GM23338 (cell line): ENCODE measurements around the gene AOAH. TPM values are rescaled to one million over a fixed set of nuclear protein-coding genes. Genes with fewer than 3 reads are reported as not detected.

Source experiments
- ATAC-seq: fragments of 200-7000 bp; cut with Tn5 transposase; 3 replicates; pipeline ENCODE4 v1.9.1; 2020
- DNase-seq: peaks from one replicate; pipeline ENCODE4 v3.0.0-alpha.2; 2015; ENCODE audit warnings: low spot score
- H2AFZ ChIP-seq: fragments of 200-600 bp; sonication (generic); 2 replicates; pipeline ENCODE4 v1.8.0; 2016; ENCODE audit warnings: antibody characterized with exemption, mild to moderate bottlenecking, moderate library complexity
- H3F3A ChIP-seq: fragments of 200-600 bp; sonication (generic); replicated peaks from 2 replicates; pipeline ENCODE4 v1.8.0; 2017; ENCODE audit warnings: antibody characterized with exemption, mixed run types, low read depth
- H3K27ac ChIP-seq: fragments of 200-600 bp; sonication (generic); 2 replicates; pipeline ENCODE4 v1.6.1; 2016; ENCODE audit warnings: low read depth
- H3K27me3 ChIP-seq: fragments of 200-600 bp; sonication (generic); 2 replicates; pipeline ENCODE4 v1.8.0; 2016; ENCODE audit warnings: mild to moderate bottlenecking, mixed run types, moderate library complexity; ENCODE audit not compliant: insufficient read depth
- H3K36me3 ChIP-seq: fragments of 200-600 bp; sonication (generic); 2 replicates; pipeline ENCODE4 v1.8.0; 2016; ENCODE audit warnings: mild to moderate bottlenecking; ENCODE audit not compliant: insufficient read depth
- H3K4me1 ChIP-seq: fragments of 200-600 bp; sonication (generic); 2 replicates; pipeline ENCODE4 v1.8.0; 2016; ENCODE audit warnings: mild to moderate bottlenecking, moderate library complexity; ENCODE audit not compliant: insufficient read depth
- H3K4me2 ChIP-seq: fragments of 200-600 bp; sonication (generic); 2 replicates; pipeline ENCODE4 v1.7.1; 2017; ENCODE audit warnings: mixed run types
- H3K4me3 ChIP-seq: fragments of 200-600 bp; sonication (generic); 2 replicates; pipeline ENCODE4 v1.6.1; 2016; ENCODE audit warnings: mixed run types
- H3K79me2 ChIP-seq: fragments of 200-600 bp; sonication (generic); replicated peaks from 2 replicates; pipeline ENCODE4 v1.8.0; 2017; ENCODE audit warnings: mild to moderate bottlenecking; ENCODE audit not compliant: insufficient read depth
- H3K9me2 ChIP-seq: fragments of 200-600 bp; sonication (generic); 2 replicates; pipeline ENCODE4 v1.8.0; 2017; ENCODE audit not compliant: insufficient read depth
- H4K20me1 ChIP-seq: fragments of 200-600 bp; sonication (generic); replicated peaks from 2 replicates; pipeline ENCODE4 v1.8.0; 2017; ENCODE audit warnings: mild to moderate bottlenecking; ENCODE audit not compliant: insufficient read depth
- H3K27ac Mint-ChIP-seq: 2 replicates; pipeline ENCODE4 v1.8.0; 2020; ENCODE audit warnings: inconsistent platforms, mild to moderate bottlenecking, moderate library complexity, mixed read lengths
- H3K27me3 Mint-ChIP-seq: 3 replicates; pipeline ENCODE4 v1.8.0; 2022; ENCODE audit warnings: low read depth, mild to moderate bottlenecking, moderate library complexity, mixed read lengths, inconsistent platforms; ENCODE audit not compliant: insufficient read depth, poor library complexity
- H3K36me3 Mint-ChIP-seq: 3 replicates; pipeline ENCODE4 v1.8.0; 2021; ENCODE audit warnings: low read depth, mild to moderate bottlenecking, inconsistent platforms, moderate library complexity, mixed read lengths
- H3K4me1 Mint-ChIP-seq: 3 replicates; pipeline ENCODE4 v1.8.0; 2020; ENCODE audit warnings: mild to moderate bottlenecking, inconsistent platforms, mixed read lengths
- H3K4me3 Mint-ChIP-seq: 3 replicates; pipeline ENCODE4 v1.8.0; 2021; ENCODE audit warnings: moderate library complexity, mild to moderate bottlenecking, inconsistent platforms, mixed read lengths
- H3K9me3 Mint-ChIP-seq: 3 replicates; pipeline ENCODE4 v1.8.0; 2020; ENCODE audit warnings: moderate library complexity, mild to moderate bottlenecking, inconsistent platforms, mixed read lengths
- CREB1 ChIP-seq: fragments of 250-450 bp; sonication (Bioruptor Pico); IDR thresholded peaks from 2 replicates; pipeline ENCODE4 v1.5.0; 2020; ENCODE audit warnings: low read depth, mild to moderate bottlenecking, moderate library complexity
- CTCF ChIP-seq, 2 experiments: fragments of 200-600 bp in 1 of 2; sonication (generic) in 1 of 2; conservative IDR thresholded peaks; 2 replicates each; pipeline versions ENCODE4 v1.5.1 to v1.6.1; 2016 to 2017; ENCODE audit warnings: antibody characterized with exemption in 2 of 2, low read depth in 2 of 2, mild to moderate bottlenecking in 2 of 2, moderate library complexity in 1 of 2
- EZH2 ChIP-seq: fragments of 200-600 bp; sonication (generic); IDR thresholded peaks from one replicate; pipeline ENCODE4 v1.8.0; 2017; ENCODE audit warnings: antibody characterized with exemption, mild to moderate bottlenecking, low read depth; ENCODE audit not compliant: unreplicated experiment
- EZH2phosphoT487 ChIP-seq: fragments of 200-600 bp; sonication (generic); IDR thresholded peaks from one replicate; pipeline ENCODE4 v1.8.1; 2018; ENCODE audit warnings: antibody characterized with exemption; ENCODE audit not compliant: unreplicated experiment
- JUNB ChIP-seq: IDR thresholded peaks from one replicate; pipeline ENCODE4 v1.6.1; 2016; ENCODE audit warnings: antibody characterized with exemption; ENCODE audit not compliant: unreplicated experiment
- NANOG ChIP-seq: IDR thresholded peaks from 2 replicates; pipeline ENCODE4 v1.6.1; 2016; ENCODE audit warnings: antibody characterized with exemption, borderline replicate concordance
- POLR2AphosphoS5 ChIP-seq: IDR thresholded peaks from 2 replicates; pipeline ENCODE4 v1.6.1; 2016; ENCODE audit warnings: antibody characterized with exemption, low read depth
- STAT1 ChIP-seq: IDR thresholded peaks from one replicate; pipeline ENCODE4 v1.6.1; 2016; ENCODE audit warnings: antibody characterized with exemption; ENCODE audit not compliant: unreplicated experiment
- ZNF114 ChIP-seq: fragments of 250-450 bp; sonication (Bioruptor Pico); IDR thresholded peaks from 2 replicates; pipeline ENCODE4 v1.5.0; 2020; ENCODE audit warnings: mild to moderate bottlenecking, moderate library complexity
- ZNF331 ChIP-seq: fragments of 250-450 bp; sonication (Bioruptor Pico); IDR thresholded peaks from 2 replicates; pipeline ENCODE4 v1.5.0; 2020; ENCODE audit warnings: low read depth, mild to moderate bottlenecking, moderate library complexity
- polyA plus RNA-seq: library from polyadenylated mRNA; unstranded; fragments of >200 nt; fragmentation: Nextera tagmentation; extraction: Ambion mirVana; gene quantifications from 2 replicates; pipeline ENCODE4 v1.2.1, GENCODE V29; 2016
- total RNA-seq: library from RNA; depleted of rRNA; stranded (reverse); fragments of >200 nt; shearing (Covaris generic); gene quantifications from 2 replicates; pipeline ENCODE4 v1.2.3, GENCODE V29; 2014
- TF ChIP-seq, protein P1 (sequence below): IDR thresholded peaks from 2 replicates; pipeline ENCODE4 v1.6.1; 2016; ENCODE audit warnings: antibody characterized with exemption
- TF ChIP-seq, protein P2 (sequence below): fragments of 250-450 bp; sonication (Bioruptor Pico); IDR thresholded peaks from 2 replicates; pipeline ENCODE4 v1.5.0; 2020; ENCODE audit warnings: mild to moderate bottlenecking, moderate library complexity
- TF ChIP-seq, protein P3 (sequence below): IDR thresholded peaks from one replicate; pipeline ENCODE4 v1.6.1; 2018; ENCODE audit warnings: antibody characterized with exemption; ENCODE audit not compliant: unreplicated experiment

Gene AOAH
- total and polyA plus RNA-seq, 2 experiments from 2014 or later = not detected

DNA sequence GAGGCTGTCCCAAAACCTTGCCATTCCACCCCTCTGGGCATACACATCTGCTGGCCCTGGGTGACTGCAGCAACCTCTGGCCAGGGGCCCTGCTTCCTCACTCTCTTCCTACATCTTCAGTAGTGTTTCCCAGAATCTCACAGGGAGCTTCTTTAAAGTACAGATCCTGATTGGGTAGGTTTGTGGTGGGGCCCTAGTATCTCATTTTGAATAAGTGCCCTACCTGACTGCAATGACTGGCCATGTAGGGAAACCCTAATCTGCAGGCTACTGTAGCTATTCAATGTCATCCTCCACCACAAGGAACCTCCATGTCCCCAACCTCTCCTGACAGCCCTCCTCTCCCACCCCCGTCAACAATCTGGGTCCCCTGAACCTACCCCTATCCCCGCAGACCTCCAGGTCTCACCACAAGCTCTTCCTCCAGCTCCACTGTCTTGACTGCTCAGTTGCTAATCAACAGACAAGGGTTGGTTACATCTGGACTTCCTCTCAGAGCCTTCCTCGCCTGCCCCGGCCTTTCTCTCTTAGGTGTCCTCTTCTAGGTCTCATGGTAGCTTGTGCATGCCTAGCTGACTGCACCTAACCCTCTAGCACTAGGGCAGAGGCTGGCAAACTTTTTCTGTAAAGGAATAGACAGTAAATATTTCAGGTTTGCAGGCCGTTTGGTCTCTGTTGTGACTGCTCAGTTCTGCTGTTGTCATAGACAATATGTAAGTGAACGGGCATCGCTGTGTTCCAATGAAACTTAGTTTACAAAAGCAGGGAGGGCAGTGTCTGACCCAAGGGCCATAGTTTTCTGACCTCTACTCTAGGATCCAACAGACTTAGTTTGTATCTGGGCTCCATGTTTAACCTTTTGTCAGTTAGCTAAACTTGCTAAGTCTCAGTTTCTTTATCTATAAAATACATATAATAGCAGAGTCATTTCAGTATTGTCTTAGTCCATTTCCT is 121.1 kb downstream of the AOAH start:
- Histone ChIP-seq H2AFZ (no peak overlapping the region), H3K36me3 (no peaks in the 10 kb centered on the region), H3K4me1 (peaks cover 4% of the 10 kb centered on the region; the same call in 1 of the 2 replicates), H3K9me2 (no peaks in the 10 kb centered on the region), H3K4me2 (no peak overlapping the region), H3K27ac (no peak overlapping the region), H3K4me3 (no peak overlapping the region), H3K27me3 (no peaks in the 10 kb centered on the region), H3K79me2 (no peaks in the 10 kb centered on the region), H3F3A (no peaks in the 10 kb centered on the region), H4K20me1 (no peaks in the 10 kb centered on the region)
- H3K36me3 Mint-ChIP-seq = no peaks in the 10 kb centered on the region
- no peak overlapping the region for H3K4me3 Mint-ChIP-seq
- no peak for ATAC-seq
- H3K27me3 Mint-ChIP-seq = peaks cover 2% of the 10 kb centered on the region
- H3K9me3 Mint-ChIP-seq = no peaks in the 10 kb centered on the region
- DNase-seq = no peak
- H3K4me1 Mint-ChIP-seq = peaks cover 13% of the 10 kb centered on the region
- H3K27ac Mint-ChIP-seq = no peak overlapping the region
- TF ChIP-seq NANOG (no peak), ZNF114 (CRISPR knock-in tag) (no peak), POLR2AphosphoS5 (no peak), ZNF331 (CRISPR knock-in tag) (no peak), STAT1 (no peak), CREB1 (CRISPR knock-in tag) (no peak), JUNB (no peak), CTCF (conservative IDR thresholded peaks at IDR 0.05; ENCODE audit: low read depth in 2 of 2) (no peak), EZH2phosphoT487 (no peak), EZH2 (no peak)
- TF ChIP-seq, protein P1, sequence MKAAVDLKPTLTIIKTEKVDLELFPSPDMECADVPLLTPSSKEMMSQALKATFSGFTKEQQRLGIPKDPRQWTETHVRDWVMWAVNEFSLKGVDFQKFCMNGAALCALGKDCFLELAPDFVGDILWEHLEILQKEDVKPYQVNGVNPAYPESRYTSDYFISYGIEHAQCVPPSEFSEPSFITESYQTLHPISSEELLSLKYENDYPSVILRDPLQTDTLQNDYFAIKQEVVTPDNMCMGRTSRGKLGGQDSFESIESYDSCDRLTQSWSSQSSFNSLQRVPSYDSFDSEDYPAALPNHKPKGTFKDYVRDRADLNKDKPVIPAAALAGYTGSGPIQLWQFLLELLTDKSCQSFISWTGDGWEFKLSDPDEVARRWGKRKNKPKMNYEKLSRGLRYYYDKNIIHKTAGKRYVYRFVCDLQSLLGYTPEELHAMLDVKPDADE = no peak
- TF ChIP-seq, protein P2, sequence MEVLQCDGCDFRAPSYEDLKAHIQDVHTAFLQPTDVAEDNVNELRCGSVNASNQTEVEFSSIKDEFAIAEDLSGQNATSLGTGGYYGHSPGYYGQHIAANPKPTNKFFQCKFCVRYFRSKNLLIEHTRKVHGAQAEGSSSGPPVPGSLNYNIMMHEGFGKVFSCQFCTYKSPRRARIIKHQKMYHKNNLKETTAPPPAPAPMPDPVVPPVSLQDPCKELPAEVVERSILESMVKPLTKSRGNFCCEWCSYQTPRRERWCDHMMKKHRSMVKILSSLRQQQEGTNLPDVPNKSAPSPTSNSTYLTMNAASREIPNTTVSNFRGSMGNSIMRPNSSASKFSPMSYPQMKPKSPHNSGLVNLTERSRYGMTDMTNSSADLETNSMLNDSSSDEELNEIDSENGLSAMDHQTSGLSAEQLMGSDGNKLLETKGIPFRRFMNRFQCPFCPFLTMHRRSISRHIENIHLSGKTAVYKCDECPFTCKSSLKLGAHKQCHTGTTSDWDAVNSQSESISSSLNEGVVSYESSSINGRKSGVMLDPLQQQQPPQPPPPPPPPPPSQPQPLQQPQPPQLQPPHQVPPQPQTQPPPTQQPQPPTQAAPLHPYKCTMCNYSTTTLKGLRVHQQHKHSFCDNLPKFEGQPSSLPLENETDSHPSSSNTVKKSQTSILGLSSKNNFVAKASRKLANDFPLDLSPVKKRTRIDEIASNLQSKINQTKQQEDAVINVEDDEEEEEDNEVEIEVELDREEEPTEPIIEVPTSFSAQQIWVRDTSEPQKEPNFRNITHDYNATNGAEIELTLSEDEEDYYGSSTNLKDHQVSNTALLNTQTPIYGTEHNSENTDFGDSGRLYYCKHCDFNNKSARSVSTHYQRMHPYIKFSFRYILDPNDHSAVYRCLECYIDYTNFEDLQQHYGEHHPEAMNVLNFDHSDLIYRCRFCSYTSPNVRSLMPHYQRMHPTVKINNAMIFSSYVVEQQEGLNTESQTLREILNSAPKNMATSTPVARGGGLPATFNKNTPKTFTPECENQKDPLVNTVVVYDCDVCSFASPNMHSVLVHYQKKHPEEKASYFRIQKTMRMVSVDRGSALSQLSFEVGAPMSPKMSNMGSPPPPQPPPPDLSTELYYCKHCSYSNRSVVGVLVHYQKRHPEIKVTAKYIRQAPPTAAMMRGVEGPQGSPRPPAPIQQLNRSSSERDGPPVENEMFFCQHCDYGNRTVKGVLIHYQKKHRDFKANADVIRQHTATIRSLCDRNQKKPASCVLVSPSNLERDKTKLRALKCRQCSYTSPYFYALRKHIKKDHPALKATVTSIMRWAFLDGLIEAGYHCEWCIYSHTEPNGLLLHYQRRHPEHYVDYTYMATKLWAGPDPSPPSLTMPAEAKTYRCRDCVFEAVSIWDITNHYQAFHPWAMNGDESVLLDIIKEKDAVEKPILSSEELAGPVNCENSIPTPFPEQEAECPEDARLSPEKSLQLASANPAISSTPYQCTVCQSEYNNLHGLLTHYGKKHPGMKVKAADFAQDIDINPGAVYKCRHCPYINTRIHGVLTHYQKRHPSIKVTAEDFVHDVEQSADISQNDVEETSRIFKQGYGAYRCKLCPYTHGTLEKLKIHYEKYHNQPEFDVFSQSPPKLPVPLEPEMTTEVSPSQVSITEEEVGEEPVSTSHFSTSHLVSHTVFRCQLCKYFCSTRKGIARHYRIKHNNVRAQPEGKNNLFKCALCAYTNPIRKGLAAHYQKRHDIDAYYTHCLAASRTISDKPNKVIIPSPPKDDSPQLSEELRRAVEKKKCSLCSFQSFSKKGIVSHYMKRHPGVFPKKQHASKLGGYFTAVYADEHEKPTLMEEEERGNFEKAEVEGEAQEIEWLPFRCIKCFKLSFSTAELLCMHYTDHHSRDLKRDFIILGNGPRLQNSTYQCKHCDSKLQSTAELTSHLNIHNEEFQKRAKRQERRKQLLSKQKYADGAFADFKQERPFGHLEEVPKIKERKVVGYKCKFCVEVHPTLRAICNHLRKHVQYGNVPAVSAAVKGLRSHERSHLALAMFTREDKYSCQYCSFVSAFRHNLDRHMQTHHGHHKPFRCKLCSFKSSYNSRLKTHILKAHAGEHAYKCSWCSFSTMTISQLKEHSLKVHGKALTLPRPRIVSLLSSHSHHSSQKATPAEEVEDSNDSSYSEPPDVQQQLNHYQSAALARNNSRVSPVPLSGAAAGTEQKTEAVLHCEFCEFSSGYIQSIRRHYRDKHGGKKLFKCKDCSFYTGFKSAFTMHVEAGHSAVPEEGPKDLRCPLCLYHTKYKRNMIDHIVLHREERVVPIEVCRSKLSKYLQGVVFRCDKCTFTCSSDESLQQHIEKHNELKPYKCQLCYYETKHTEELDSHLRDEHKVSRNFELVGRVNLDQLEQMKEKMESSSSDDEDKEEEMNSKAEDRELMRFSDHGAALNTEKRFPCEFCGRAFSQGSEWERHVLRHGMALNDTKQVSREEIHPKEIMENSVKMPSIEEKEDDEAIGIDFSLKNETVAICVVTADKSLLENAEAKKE = no peak
- TF ChIP-seq, protein P3, sequence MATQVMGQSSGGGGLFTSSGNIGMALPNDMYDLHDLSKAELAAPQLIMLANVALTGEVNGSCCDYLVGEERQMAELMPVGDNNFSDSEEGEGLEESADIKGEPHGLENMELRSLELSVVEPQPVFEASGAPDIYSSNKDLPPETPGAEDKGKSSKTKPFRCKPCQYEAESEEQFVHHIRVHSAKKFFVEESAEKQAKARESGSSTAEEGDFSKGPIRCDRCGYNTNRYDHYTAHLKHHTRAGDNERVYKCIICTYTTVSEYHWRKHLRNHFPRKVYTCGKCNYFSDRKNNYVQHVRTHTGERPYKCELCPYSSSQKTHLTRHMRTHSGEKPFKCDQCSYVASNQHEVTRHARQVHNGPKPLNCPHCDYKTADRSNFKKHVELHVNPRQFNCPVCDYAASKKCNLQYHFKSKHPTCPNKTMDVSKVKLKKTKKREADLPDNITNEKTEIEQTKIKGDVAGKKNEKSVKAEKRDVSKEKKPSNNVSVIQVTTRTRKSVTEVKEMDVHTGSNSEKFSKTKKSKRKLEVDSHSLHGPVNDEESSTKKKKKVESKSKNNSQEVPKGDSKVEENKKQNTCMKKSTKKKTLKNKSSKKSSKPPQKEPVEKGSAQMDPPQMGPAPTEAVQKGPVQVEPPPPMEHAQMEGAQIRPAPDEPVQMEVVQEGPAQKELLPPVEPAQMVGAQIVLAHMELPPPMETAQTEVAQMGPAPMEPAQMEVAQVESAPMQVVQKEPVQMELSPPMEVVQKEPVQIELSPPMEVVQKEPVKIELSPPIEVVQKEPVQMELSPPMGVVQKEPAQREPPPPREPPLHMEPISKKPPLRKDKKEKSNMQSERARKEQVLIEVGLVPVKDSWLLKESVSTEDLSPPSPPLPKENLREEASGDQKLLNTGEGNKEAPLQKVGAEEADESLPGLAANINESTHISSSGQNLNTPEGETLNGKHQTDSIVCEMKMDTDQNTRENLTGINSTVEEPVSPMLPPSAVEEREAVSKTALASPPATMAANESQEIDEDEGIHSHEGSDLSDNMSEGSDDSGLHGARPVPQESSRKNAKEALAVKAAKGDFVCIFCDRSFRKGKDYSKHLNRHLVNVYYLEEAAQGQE = no peak
